Measurements from ENCODE around the gene VIT.
"Not testable (repeated sequence)": the region's sequence is repeated elsewhere in the genome, so short reads cannot be mapped to it uniquely, and the experiment has no call there.

Gene VIT

GRCh38 chr2:36811071-36811470 lies 114.6 kb downstream of the VIT start:
- no peak for DNase-seq

GRCh38 chr2:36812196-36812595 lies 115.7 kb downstream of the VIT start:
- DNase-seq, result no peak

- no peak for DNase-seq
Measured at GRCh38 chr2:36818542-36818941, 122.0 kb downstream of the VIT start.

- DNase-seq, result no peak
Measured at GRCh38 chr2:36819095-36819711, 122.7 kb downstream of the VIT start.

- no peak for DNase-seq
Measured at GRCh38 chr2:36820942-36821605, 124.6 kb downstream of the VIT start.

- no peak for DNase-seq
Measured at GRCh38 chr2:36823862-36824261, 127.4 kb downstream of the VIT start.

GRCh38 chr2:36824273-36824672 lies 127.8 kb downstream of the VIT start:
- DNase-seq, result no peak

GRCh38 chr2:36824683-36825082 lies 128.2 kb downstream of the VIT start:
- DNase-seq, result not testable (repeated sequence)

- no peak for DNase-seq
Measured at GRCh38 chr2:36831185-36831584, 134.7 kb downstream of the VIT start.

GRCh38 chr2:36834203-36834602 lies 137.7 kb downstream of the VIT start:
- no peak for DNase-seq

GRCh38 chr2:36834731-36835524 lies 138.4 kb downstream of the VIT start:
- DNase-seq, result no peak

GRCh38 chr2:36839976-36840617 lies 143.6 kb downstream of the VIT start:
- no peak for DNase-seq

- DNase-seq, result no peak
Measured at GRCh38 chr2:36843838-36844237, 147.3 kb downstream of the VIT start.

GRCh38 chr2:36849265-36849664 lies 152.8 kb downstream of the VIT start:
- DNase-seq, result no peak

GRCh38 chr2:36854241-36854640 lies 157.7 kb downstream of the VIT start:
- no peak for DNase-seq

- no peak for DNase-seq
Measured at GRCh38 chr2:36855429-36855828, 158.9 kb downstream of the VIT start.

- no peak for DNase-seq
Measured at GRCh38 chr2:36857713-36858112, 161.2 kb downstream of the VIT start.

- DNase-seq, result no peak
Measured at GRCh38 chr2:36858551-36859365, 162.3 kb downstream of the VIT start.

- DNase-seq, result no peak
Measured at GRCh38 chr2:36859366-36859792, 162.9 kb downstream of the VIT start.

GRCh38 chr2:36861896-36862295 lies 165.4 kb downstream of the VIT start:
- no peak for DNase-seq

Data from stimulated activated CD4-positive, alpha-beta T cell treated with anti-CD3 and anti-CD28 coated beads, Interleukin-1b, Interleukin-23, amount 100 ng/mL, for 48 hours (primary cell).